ENCODE data around the gene HDAC4. TPM values are rescaled to one million over a fixed set of nuclear protein-coding genes. Genes with fewer than 3 reads are reported as not detected.

HDAC4 gene
- total RNA-seq, 1 donor from 2014 or later, result 11.8 TPM

- Histone ChIP-seq H3K9me3 (ENCODE audit: insufficient read depth, low read depth, low read length) (peaks cover 4% of the 10 kb centered on the region), H3K4me2 (ENCODE audit: low read length) (no peak overlapping the region), H3K4me3 (ENCODE audit: insufficient read depth, low read depth, low read length) (no peak overlapping the region), H3K9ac (ENCODE audit: low read length) (no peak overlapping the region), H3K27ac (ENCODE audit: low read depth, low read length) (no peak overlapping the region), H2AFZ (ENCODE audit: low read depth, low read length) (no peak overlapping the region), H3K4me1 (ENCODE audit: insufficient read depth, low read length) (no peaks in the 10 kb centered on the region), H3K27me3 (ENCODE audit: insufficient read depth, low read length) (no peaks in the 10 kb centered on the region), H4K20me1 (ENCODE audit: insufficient read depth, low read length) (no peaks in the 10 kb centered on the region), H3K79me2 (ENCODE audit: insufficient read depth, low read length) (no peaks in the 10 kb centered on the region), H3K36me3 (ENCODE audit: insufficient read depth, low read length) (no peaks in the 10 kb centered on the region)
- FAIRE-seq, result no peak
- Mint-ChIP-seq H3K27ac (ENCODE audit: unreplicated experiment) (no peak overlapping the region), H3K9me3 (ENCODE audit: unreplicated experiment) (peaks cover 2% of the 10 kb centered on the region), H3K36me3 (ENCODE audit: low read depth, unreplicated experiment) (peaks cover 22% of the 10 kb centered on the region), H3K4me1 (ENCODE audit: low read depth, unreplicated experiment) (no peaks in the 10 kb centered on the region), H3K4me3 (ENCODE audit: unreplicated experiment) (no peak overlapping the region), H3K27me3 (ENCODE audit: low read depth, unreplicated experiment) (no peaks in the 10 kb centered on the region)
- TF ChIP-seq EZH2 (IDR thresholded peaks at IDR 0.05; ENCODE audit: insufficient read depth, low read length) (no peak), CTCF (IDR thresholded peaks at IDR 0.05; ENCODE audit: insufficient read depth, low read depth, low read length) (no peak)
- DNase-seq (ENCODE audit: low read depth), result no peak
These were observed 211.1 kb downstream of the HDAC4 start for GRCh38 chr2:239189711-239190131.

DNA sequence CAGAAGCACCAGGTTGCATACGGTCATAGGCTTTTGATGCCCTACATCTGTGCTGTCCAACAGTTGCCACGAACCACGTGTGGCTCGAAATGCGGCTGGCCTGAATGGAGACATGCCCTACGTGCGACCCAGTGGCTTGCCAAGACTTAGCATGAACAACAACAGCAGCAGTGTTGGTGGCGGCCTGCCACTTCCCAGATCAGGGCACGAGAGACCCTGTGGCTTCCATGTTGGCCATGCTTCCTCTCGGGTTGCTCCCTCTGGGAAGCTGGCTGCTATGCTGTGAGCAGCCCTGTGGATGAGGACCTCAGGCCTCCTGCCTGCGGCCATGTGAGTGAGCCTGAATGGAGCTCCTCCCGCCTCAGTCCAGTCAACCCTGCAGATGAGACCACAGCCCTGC, 212.3 kb downstream of the HDAC4 start:
- no peak overlapping the region for H3K27ac Mint-ChIP-seq (ENCODE audit: unreplicated experiment)
- DNase-seq (ENCODE audit: low read depth), result no peak
- TF ChIP-seq EZH2 (IDR thresholded peaks at IDR 0.05; ENCODE audit: insufficient read depth, low read length) (no peak), CTCF (IDR thresholded peaks at IDR 0.05; ENCODE audit: insufficient read depth, low read depth, low read length) (no peak)
- Histone ChIP-seq H3K36me3 (ENCODE audit: insufficient read depth, low read length) (no peaks in the 10 kb centered on the region), H3K27me3 (ENCODE audit: insufficient read depth, low read length) (no peaks in the 10 kb centered on the region), H3K9ac (ENCODE audit: low read length) (no peak overlapping the region), H3K9me3 (ENCODE audit: insufficient read depth, low read depth, low read length) (peaks cover 4% of the 10 kb centered on the region), H3K4me1 (ENCODE audit: insufficient read depth, low read length) (no peaks in the 10 kb centered on the region), H3K4me2 (ENCODE audit: low read length) (no peak overlapping the region), H2AFZ (ENCODE audit: low read depth, low read length) (no peak overlapping the region), H4K20me1 (ENCODE audit: insufficient read depth, low read length) (no peaks in the 10 kb centered on the region), H3K79me2 (ENCODE audit: insufficient read depth, low read length) (no peaks in the 10 kb centered on the region), H3K27ac (ENCODE audit: low read depth, low read length) (no peak overlapping the region), H3K4me3 (ENCODE audit: insufficient read depth, low read depth, low read length) (no peak overlapping the region)
- peaks cover 2% of the 10 kb centered on the region for H3K9me3 Mint-ChIP-seq (ENCODE audit: unreplicated experiment)
- no peak for FAIRE-seq
- peaks cover 22% of the 10 kb centered on the region for H3K36me3 Mint-ChIP-seq (ENCODE audit: low read depth, unreplicated experiment)
- no peaks in the 10 kb centered on the region for H3K27me3 Mint-ChIP-seq (ENCODE audit: low read depth, unreplicated experiment)
- no peak overlapping the region for H3K4me3 Mint-ChIP-seq (ENCODE audit: unreplicated experiment)
- no peaks in the 10 kb centered on the region for H3K4me1 Mint-ChIP-seq (ENCODE audit: low read depth, unreplicated experiment)

- no peaks in the 10 kb centered on the region for H3K27me3 Mint-ChIP-seq (ENCODE audit: low read depth, unreplicated experiment)
- no peak overlapping the region for H3K4me3 Mint-ChIP-seq (ENCODE audit: unreplicated experiment)
- Histone ChIP-seq H2AFZ (ENCODE audit: low read depth, low read length) (no peak overlapping the region), H3K27me3 (ENCODE audit: insufficient read depth, low read length) (no peaks in the 10 kb centered on the region), H3K36me3 (ENCODE audit: insufficient read depth, low read length) (no peaks in the 10 kb centered on the region), H3K4me3 (ENCODE audit: insufficient read depth, low read depth, low read length) (no peak overlapping the region), H3K4me2 (ENCODE audit: low read length) (no peak overlapping the region), H3K27ac (ENCODE audit: low read depth, low read length) (no peak overlapping the region), H3K4me1 (ENCODE audit: insufficient read depth, low read length) (no peaks in the 10 kb centered on the region), H3K79me2 (ENCODE audit: insufficient read depth, low read length) (no peaks in the 10 kb centered on the region), H3K9me3 (ENCODE audit: insufficient read depth, low read depth, low read length) (peaks cover 4% of the 10 kb centered on the region), H4K20me1 (ENCODE audit: insufficient read depth, low read length) (no peaks in the 10 kb centered on the region), H3K9ac (ENCODE audit: low read length) (no peak overlapping the region)
- H3K4me1 Mint-ChIP-seq (ENCODE audit: low read depth, unreplicated experiment), result no peaks in the 10 kb centered on the region
- TF ChIP-seq EZH2 (IDR thresholded peaks at IDR 0.05; ENCODE audit: insufficient read depth, low read length) (no peak), CTCF (IDR thresholded peaks at IDR 0.05; ENCODE audit: insufficient read depth, low read depth, low read length) (no peak)
- H3K27ac Mint-ChIP-seq (ENCODE audit: unreplicated experiment), result no peak overlapping the region
- DNase-seq (ENCODE audit: low read depth) (no peak), FAIRE-seq (no peak)
- peaks cover 2% of the 10 kb centered on the region for H3K9me3 Mint-ChIP-seq (ENCODE audit: unreplicated experiment)
- H3K36me3 Mint-ChIP-seq (ENCODE audit: low read depth, unreplicated experiment), result peaks cover 22% of the 10 kb centered on the region
These were observed 213.2 kb downstream of the HDAC4 start for GRCh38 chr2:239187464-239188253.
